Gastrocnemius medialis (tissue), 4 donors: Measurements from ENCODE around the gene LYPLA2. TPM values are rescaled to one million over a fixed set of nuclear protein-coding genes. Genes with fewer than 3 reads are reported as not detected.
"Not testable (repeated sequence)": the region's sequence is repeated elsewhere in the genome, so short reads cannot be mapped to it uniquely, and the experiment has no call there.

Experiments used
- ATAC-seq, 2 donors: fragments of 150-250 bp; one replicate each; pipeline ENCODE4 v1.9.1; 2016
- DNase-seq, 2 donors: peaks; one replicate each; pipeline ENCODE4 v3.0.0-alpha.2; 2019
- H3K27ac ChIP-seq, 4 donors: fragments of 200-600 bp; sonication (generic); 1 replicate in 1 of 4; 2 replicates in 3 of 4; pipeline ENCODE4 v1.5.1; 2016 to 2018; ENCODE audit warnings: mild to moderate bottlenecking in 2 of 4, moderate library complexity in 1 of 4
- H3K27me3 ChIP-seq, 3 donors: fragments of 200-600 bp; sonication (generic) in 2 of 3; 1 replicate in 1 of 3; 2 replicates in 2 of 3; pipeline versions ENCODE4 v1.5.1 to v1.6.0; 2016 to 2019; ENCODE audit warnings: mild to moderate bottlenecking in 1 of 3, moderate library complexity in 1 of 3
- H3K36me3 ChIP-seq, 2 donors: fragments of 200-600 bp; sonication (generic) in 1 of 2; one replicate each; pipeline ENCODE4 v1.5.1; 2017 to 2018
- H3K4me1 ChIP-seq, 2 donors: fragments of 200-600 bp; sonication (generic) in 1 of 2; one replicate each; pipeline ENCODE4 v1.5.1; 2016 to 2017; ENCODE audit warnings: mild to moderate bottlenecking in 2 of 2
- H3K4me3 ChIP-seq, 4 donors: fragments of 200-600 bp; sonication (generic) in 3 of 4; 1 replicate in 1 of 4; 2 replicates in 3 of 4; pipeline ENCODE4 v1.5.1; 2016 to 2019; ENCODE audit warnings: mild to moderate bottlenecking in 2 of 4
- H3K9me3 ChIP-seq, 3 donors: fragments of 200-600 bp; sonication (generic) in 2 of 3; 1 replicate in 1 of 3; 2 replicates in 2 of 3; pipeline ENCODE4 v1.5.1; 2016 to 2019
- CTCF ChIP-seq, 5 experiments: fragments of 450-650 bp in 3 of 5; fragments of 200-600 bp in 2 of 5; sonication (generic) in 2 of 5; IDR thresholded peaks in 4 of 5; conservative IDR thresholded peaks in 1 of 5; 1 replicate in 4 of 5; 2 replicates in 1 of 5; pipeline ENCODE4 v1.5.1; 2016 to 2019; ENCODE audit warnings: antibody characterized with exemption in 5 of 5, mild to moderate bottlenecking in 3 of 5, moderate library complexity in 3 of 5
- POLR2A ChIP-seq, 2 donors: fragments of 450-650 bp; IDR thresholded peaks; one replicate each; pipeline ENCODE4 v1.6.1; 2017; ENCODE audit warnings: antibody characterized with exemption in 2 of 2, mild to moderate bottlenecking in 2 of 2, moderate library complexity in 2 of 2
- in situ Hi-C, 4 donors: fragments of 200-750 bp; cut with MboI; loops; one replicate each; pipeline versions ENCODE4 v1.15.0 to v1.8.0; 2017; ENCODE audit warnings: low sequenced_read_pairs in 4 of 4
- intact Hi-C: fragments of 100-400 bp; cut with DNase I; formaldehyde crosslinking; loops from one replicate; pipeline ENCODE4 v1.15.1; 2023; ENCODE audit warnings: low total_unique reads
- total RNA-seq, 4 donors: library from RNA; depleted of rRNA; stranded (reverse); fragments of >200 nt; gene quantifications; one replicate each; pipeline versions ENCODE4 v1.1.0 to v1.2.3, GENCODE V29; 2016

Gene LYPLA2
- total RNA-seq, 4 donors from 2014 or later: 35.3 to 40.9 (median 36.7) TPM

GRCh38 chr1:23825076-23825761, 34.3 kb downstream of the LYPLA2 start, which contains the start of gene HMGCL:
Gene HMGCL (minus strand): TSS chr1:23825429. CDS start chr1:23825415, 14 bp downstream.
- H3K27me3 ChIP-seq: no peaks in the 10 kb centered on the region
- intact Hi-C loops: loop anchor here (5.0 kb wide), 1 partner anchor 42 kb away; the partner anchor contains the start of gene FUCA1

GRCh38 chr1:23825762-23826522, 35.0 kb downstream of the LYPLA2 start:
- Histone ChIP-seq H3K27me3 (no peaks in the 10 kb centered on the region), H3K36me3 (no peaks in the 10 kb centered on the region), H3K4me3 (peak overlapping the region; percentile 91 to 99 (median 96)), H3K9me3 (no peaks in the 10 kb centered on the region), H3K4me1 (peaks cover 12 to 15% of the 10 kb centered on the region in 2 donors), H3K27ac (peak overlapping the region; percentile 96 to 100 (median 98))
- DNase-seq: no peak
- TF ChIP-seq POLR2A (IDR thresholded peaks at IDR 0.05) (no peak), CTCF (IDR thresholded peaks at IDR 0.05 in 4 of 5, conservative IDR thresholded peaks at IDR 0.05 in 1 of 5) (no peak)
- in situ Hi-C loops: no loop called here
- intact Hi-C loops: loop anchor here (5.0 kb wide), 1 partner anchor 41 kb away; the partner anchor contains the start of gene FUCA1
- no peak for ATAC-seq

More at GRCh38 chr1:23825076-23825761, 34.3 kb downstream of the LYPLA2 start, which contains the start of gene HMGCL:
- TF ChIP-seq CTCF (IDR thresholded peaks at IDR 0.05 in 4 of 5, conservative IDR thresholded peaks at IDR 0.05 in 1 of 5): no peak
- TF ChIP-seq POLR2A (IDR thresholded peaks at IDR 0.05): peak; percentile 93 to 94
- in situ Hi-C loops: no loop called here
- peaks cover 12 to 15% of the 10 kb centered on the region in 2 donors for H3K4me1 ChIP-seq
- peak within 1 kb of the TSS; percentile 96 to 100 (median 98) for H3K27ac ChIP-seq
- ATAC-seq (peak; percentile 85 to 89), DNase-seq (peak; percentile 82 to 88)
- H3K4me3 ChIP-seq: peak within 1 kb of the TSS; percentile 91 to 99 (median 96)
- H3K9me3 ChIP-seq: no peaks in the 10 kb centered on the region
- peaks cover 0 to under 1% of the 10 kb centered on the region in 2 donors for H3K36me3 ChIP-seq

- DNase-seq, H3K9me3 ChIP-seq, H3K4me3 ChIP-seq, H3K27me3 ChIP-seq, ATAC-seq, in situ Hi-C loops, H3K36me3 ChIP-seq, H3K27ac ChIP-seq: not testable (repeated sequence)
- H3K4me1 ChIP-seq: peaks cover 12 to 15% of the 10 kb centered on the region in 2 donors
- intact Hi-C loops: loop anchor here (5.0 kb wide), 1 partner anchor 41 kb away; the partner anchor contains the start of gene FUCA1
Observed at GRCh38 chr1:23826590-23826989, 35.6 kb downstream of the LYPLA2 start.

- DNase-seq (no peak), ATAC-seq (no peak)
- no peaks in the 10 kb centered on the region for H3K9me3 ChIP-seq
- peaks cover 12 to 15% of the 10 kb centered on the region in 2 donors for H3K4me1 ChIP-seq
- intact Hi-C loops (loop anchor here (5.0 kb wide), 1 partner anchor 40 kb away; the partner anchor contains the start of gene FUCA1), in situ Hi-C loops (no loop called here)
- H3K4me3 ChIP-seq: no peak overlapping the region
- H3K27ac ChIP-seq: no peak overlapping the region
- TF ChIP-seq CTCF (IDR thresholded peaks at IDR 0.05 in 4 of 5, conservative IDR thresholded peaks at IDR 0.05 in 1 of 5) (no peak), POLR2A (IDR thresholded peaks at IDR 0.05) (no peak)
- no peaks in the 10 kb centered on the region for H3K36me3 ChIP-seq
- no peaks in the 10 kb centered on the region for H3K27me3 ChIP-seq
Observed at GRCh38 chr1:23827717-23828116, 36.8 kb downstream of the LYPLA2 start.

GRCh38 chr1:23834156-23834555, 43.2 kb downstream of the LYPLA2 start:
- H3K4me3 ChIP-seq, DNase-seq, H3K36me3 ChIP-seq, intact Hi-C loops, H3K27ac ChIP-seq, H3K9me3 ChIP-seq, H3K4me1 ChIP-seq, ATAC-seq, in situ Hi-C loops, H3K27me3 ChIP-seq: not testable (repeated sequence)
